K562 (cell line): ENCODE results near the gene ZBTB48. TPM values are rescaled to one million over a fixed set of nuclear protein-coding genes. Genes with fewer than 3 reads are reported as not detected.
A peak's percentile ranks its signal among the peaks of the same experiment; 100 is the strongest.

Source experiments
- BRF1 ChIP-seq: IDR thresholded peaks from 3 replicates; pipeline ENCODE4 v1.6.1; 2011; ENCODE audit warnings: borderline replicate concordance, mild to moderate bottlenecking; ENCODE audit not compliant: insufficient read length; ENCODE audit errors: extremely low read depth
- ELF2 ChIP-seq: fragments of 250-450 bp; sonication (Bioruptor Pico); IDR thresholded peaks from 2 replicates; pipeline ENCODE4 v1.5.0; 2021; ENCODE audit warnings: mild to moderate bottlenecking
- KLF10 ChIP-seq: fragments of 250-450 bp; sonication (Bioruptor Pico); IDR thresholded peaks from 2 replicates; pipeline ENCODE4 v1.6.1; 2021; ENCODE audit warnings: matching md5 sums
- MAFF ChIP-seq: IDR thresholded peaks from 2 replicates; pipeline ENCODE4 v1.6.1; 2012; ENCODE audit warnings: low read length, improper control_type of control experiment
- NFYB ChIP-seq: IDR thresholded peaks from 2 replicates; pipeline ENCODE4 v1.6.1; 2011; ENCODE audit warnings: mild to moderate bottlenecking, moderate library complexity; ENCODE audit not compliant: insufficient read length; ENCODE audit errors: extremely low read depth
- SETDB1 ChIP-seq: IDR thresholded peaks from one replicate; pipeline ENCODE4 v1.6.1; 2012; ENCODE audit warnings: low read length, control low read depth, inconsistent platforms
- ZNF316 ChIP-seq: fragments of 450-650 bp; IDR thresholded peaks from 2 replicates; pipeline ENCODE4 v1.6.1; 2016
- polyA plus RNA-seq, 8 experiments: library from polyadenylated mRNA; depleted of rRNA in 4 of 8; stranded (reverse) in 5 of 8; unstranded in 3 of 8; fragments of >200 nt; fragmentation: Nextera tagmentation in 2 of 8; fragmentation: Illumina TruSeq in 1 of 8; extraction: Ambion mirVana in 2 of 8; extraction: Trizol in 1 of 8; gene quantifications; 2 replicates each; pipeline versions ENCODE4 v1.2.1 to v1.2.3, GENCODE V29; 2011 to 2014; ENCODE audit warnings: inconsistent platforms in 1 of 8, missing spikeins in 1 of 8
- total RNA-seq, 7 experiments: library from RNA; depleted of rRNA in 6 of 7; stranded (reverse); fragments of >200 nt in 6 of 7; fragmentation: Illumina TruSeq in 2 of 7; extraction: Trizol in 2 of 7; gene quantifications; 2 replicates each; pipeline versions ENCODE4 v1.2.1 to v1.2.3, GENCODE V29; 2011 to 2021; ENCODE audit warnings: low replicate concordance in 1 of 7
- TF ChIP-seq, protein P1 (sequence below): fragments of 450-650 bp; IDR thresholded peaks from 2 replicates; pipeline ENCODE4 v1.6.1; 2016; ENCODE audit warnings: missing biosample characterization, missing genetic modification characterization
- TF ChIP-seq, protein P2 (sequence below): sonication (generic); formaldehyde crosslinking; IDR thresholded peaks from 2 replicates; pipeline ENCODE4 v1.5.0; 2020; ENCODE audit warnings: missing genetic modification reagents
- TF ChIP-seq, protein P3 (sequence below), 2 experiments: fragments of 450-650 bp; IDR thresholded peaks; 2 replicates each; pipeline ENCODE4 v1.6.1; 2018; ENCODE audit warnings: mild to moderate bottlenecking in 2 of 2, low read depth in 1 of 2; ENCODE audit not compliant: partially characterized antibody in 2 of 2

ZBTB48 gene
- total and polyA plus RNA-seq, 9 of the 15 experiments (the other 6 are each of a cell fraction or from before 2014, with no cell fraction given), result 1.9 to 66.9 (median 29.5) TPM

GRCh38 chr1:6581561-6582305 lies 1.9 kb downstream of the ZBTB48 start (continued):
- TF ChIP-seq, protein P1, sequence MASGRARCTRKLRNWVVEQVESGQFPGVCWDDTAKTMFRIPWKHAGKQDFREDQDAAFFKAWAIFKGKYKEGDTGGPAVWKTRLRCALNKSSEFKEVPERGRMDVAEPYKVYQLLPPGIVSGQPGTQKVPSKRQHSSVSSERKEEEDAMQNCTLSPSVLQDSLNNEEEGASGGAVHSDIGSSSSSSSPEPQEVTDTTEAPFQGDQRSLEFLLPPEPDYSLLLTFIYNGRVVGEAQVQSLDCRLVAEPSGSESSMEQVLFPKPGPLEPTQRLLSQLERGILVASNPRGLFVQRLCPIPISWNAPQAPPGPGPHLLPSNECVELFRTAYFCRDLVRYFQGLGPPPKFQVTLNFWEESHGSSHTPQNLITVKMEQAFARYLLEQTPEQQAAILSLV (tag), result no peak
- TF ChIP-seq ELF2 (CRISPR knock-in tag), result no peak
- peak; percentile 30; the same call in 1 of the 2 replicates for TF ChIP-seq ZNF316
- no peak for TF ChIP-seq KLF10 (CRISPR knock-in tag)
- peak; percentile 49; the same call in 1 of the 2 replicates for TF ChIP-seq MAFF
- TF ChIP-seq NFYB, result no peak
- TF ChIP-seq BRF1, result no peak
- TF ChIP-seq, protein P2, sequence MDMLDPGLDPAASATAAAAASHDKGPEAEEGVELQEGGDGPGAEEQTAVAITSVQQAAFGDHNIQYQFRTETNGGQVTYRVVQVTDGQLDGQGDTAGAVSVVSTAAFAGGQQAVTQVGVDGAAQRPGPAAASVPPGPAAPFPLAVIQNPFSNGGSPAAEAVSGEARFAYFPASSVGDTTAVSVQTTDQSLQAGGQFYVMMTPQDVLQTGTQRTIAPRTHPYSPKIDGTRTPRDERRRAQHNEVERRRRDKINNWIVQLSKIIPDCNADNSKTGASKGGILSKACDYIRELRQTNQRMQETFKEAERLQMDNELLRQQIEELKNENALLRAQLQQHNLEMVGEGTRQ (CRISPR knock-in tag), result no peak
- TF ChIP-seq, protein P3, sequence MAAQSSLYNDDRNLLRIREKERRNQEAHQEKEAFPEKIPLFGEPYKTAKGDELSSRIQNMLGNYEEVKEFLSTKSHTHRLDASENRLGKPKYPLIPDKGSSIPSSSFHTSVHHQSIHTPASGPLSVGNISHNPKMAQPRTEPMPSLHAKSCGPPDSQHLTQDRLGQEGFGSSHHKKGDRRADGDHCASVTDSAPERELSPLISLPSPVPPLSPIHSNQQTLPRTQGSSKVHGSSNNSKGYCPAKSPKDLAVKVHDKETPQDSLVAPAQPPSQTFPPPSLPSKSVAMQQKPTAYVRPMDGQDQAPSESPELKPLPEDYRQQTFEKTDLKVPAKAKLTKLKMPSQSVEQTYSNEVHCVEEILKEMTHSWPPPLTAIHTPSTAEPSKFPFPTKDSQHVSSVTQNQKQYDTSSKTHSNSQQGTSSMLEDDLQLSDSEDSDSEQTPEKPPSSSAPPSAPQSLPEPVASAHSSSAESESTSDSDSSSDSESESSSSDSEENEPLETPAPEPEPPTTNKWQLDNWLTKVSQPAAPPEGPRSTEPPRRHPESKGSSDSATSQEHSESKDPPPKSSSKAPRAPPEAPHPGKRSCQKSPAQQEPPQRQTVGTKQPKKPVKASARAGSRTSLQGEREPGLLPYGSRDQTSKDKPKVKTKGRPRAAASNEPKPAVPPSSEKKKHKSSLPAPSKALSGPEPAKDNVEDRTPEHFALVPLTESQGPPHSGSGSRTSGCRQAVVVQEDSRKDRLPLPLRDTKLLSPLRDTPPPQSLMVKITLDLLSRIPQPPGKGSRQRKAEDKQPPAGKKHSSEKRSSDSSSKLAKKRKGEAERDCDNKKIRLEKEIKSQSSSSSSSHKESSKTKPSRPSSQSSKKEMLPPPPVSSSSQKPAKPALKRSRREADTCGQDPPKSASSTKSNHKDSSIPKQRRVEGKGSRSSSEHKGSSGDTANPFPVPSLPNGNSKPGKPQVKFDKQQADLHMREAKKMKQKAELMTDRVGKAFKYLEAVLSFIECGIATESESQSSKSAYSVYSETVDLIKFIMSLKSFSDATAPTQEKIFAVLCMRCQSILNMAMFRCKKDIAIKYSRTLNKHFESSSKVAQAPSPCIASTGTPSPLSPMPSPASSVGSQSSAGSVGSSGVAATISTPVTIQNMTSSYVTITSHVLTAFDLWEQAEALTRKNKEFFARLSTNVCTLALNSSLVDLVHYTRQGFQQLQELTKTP (IDR thresholded peaks at IDR 0.05; ENCODE audit: low read depth in 1 of 2, partially characterized antibody in 2 of 2), result no peak
- no peak for TF ChIP-seq SETDB1
